Stimulated activated naive CD4-positive, alpha-beta T cell (primary cell): ENCODE results near the gene VSTM1.
"Not testable (repeated sequence)": the region's sequence is repeated elsewhere in the genome, so short reads cannot be mapped to it uniquely, and the experiment has no call there.

ENCODE experiments used
- DNase-seq, 6 experiments: peaks; one replicate each; lab custom pipeline; 2025; lab: John Stamatoyannopoulos, UW

Gene VSTM1

GRCh38 chr19:54063350-54064116 lies at the start of gene VSTM1:
Gene VSTM1, minus strand, starts transcription at chr19:54063897. Its CDS starts 120 bp downstream, at chr19:54063777.
- no peak for DNase-seq

DNA sequence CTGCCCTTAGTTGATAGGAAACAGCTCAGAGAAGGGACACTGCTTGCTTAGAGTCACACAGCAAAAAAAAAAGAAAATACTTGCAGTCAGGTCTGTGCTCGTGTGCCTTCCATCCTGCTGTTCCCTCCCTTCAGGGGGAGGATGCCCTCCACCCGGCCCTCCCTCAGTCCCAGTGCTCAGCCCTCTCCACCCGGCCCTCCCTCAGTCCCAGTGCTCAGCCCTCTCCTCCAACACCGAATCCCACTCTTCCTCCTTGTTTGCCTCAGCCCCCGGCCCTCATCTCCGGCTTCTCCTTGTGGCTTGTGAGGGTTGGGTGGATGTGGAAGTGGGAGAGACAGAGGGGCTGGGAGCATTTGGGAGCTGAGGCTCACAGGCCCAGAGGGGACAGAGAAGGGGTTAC lies 46.0 kb upstream of the VSTM1 start:
- no peak for DNase-seq

GRCh38 chr19:54108496-54108895 lies 44.8 kb upstream of the VSTM1 start:
- DNase-seq = no peak

DNA sequence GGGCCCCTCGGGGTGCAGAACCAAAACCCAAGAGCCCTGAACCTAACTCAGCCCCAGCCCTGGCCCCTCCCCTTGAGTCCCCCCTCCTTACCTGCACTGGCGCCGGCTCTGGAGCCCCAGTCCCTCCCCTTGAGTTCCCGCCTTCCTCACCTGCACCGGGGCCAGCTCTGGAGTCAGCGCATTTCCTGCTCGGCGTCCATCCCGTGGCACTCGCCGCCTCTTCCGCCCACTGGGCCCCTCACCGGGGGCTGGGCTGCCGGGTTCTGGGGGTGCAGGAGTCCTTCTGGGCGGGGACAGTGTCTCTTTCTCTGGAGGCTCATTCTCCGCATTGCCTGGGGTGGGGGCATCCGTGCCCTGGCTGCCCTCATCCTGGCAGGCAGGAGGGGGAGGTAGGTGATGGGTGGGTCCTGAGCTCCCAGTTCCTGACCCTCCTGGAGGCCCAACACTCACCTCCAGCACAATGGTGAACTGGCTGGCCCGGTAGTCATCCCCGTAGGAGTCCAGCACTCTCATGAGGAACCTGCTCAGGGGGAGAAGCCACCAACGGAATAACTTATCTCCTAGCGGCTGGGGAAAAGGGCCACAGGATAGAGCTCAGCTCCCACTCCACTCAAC lies 44.3 kb upstream of the VSTM1 start:
- DNase-seq = no peak

- DNase-seq = no peak
Measured at GRCh38 chr19:54106716-54107115, 43.0 kb upstream of the VSTM1 start.

DNA sequence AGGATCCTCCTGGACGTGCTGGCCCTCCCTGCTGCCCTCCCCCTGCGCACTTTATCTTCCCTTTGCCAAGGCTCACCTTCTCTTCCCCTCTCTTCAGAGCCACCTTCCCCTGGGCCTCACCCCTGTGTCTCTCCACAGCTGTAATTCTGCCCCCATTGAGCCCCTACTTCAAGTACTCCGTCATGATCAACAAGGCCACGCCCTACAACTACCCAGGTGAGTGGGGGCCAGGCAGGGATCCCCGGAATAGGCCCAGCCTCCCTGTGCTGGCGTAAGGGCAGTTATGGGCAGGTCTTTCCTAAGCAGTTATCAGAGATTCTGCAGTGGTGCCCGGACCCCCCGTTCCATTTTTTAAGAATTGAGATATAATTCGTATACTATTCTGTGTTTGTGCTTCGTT lies 42.1 kb upstream of the VSTM1 start:
- DNase-seq = no peak

- DNase-seq = no peak
Measured at GRCh38 chr19:54104998-54105715, 41.5 kb upstream of the VSTM1 start.

GRCh38 chr19:54102421-54103169 lies 38.9 kb upstream of the VSTM1 start, which contains the start of gene NDUFA3:
Gene NDUFA3, plus strand, starts transcription at chr19:54102855. Its CDS starts 24 bp downstream, at chr19:54102879.
- DNase-seq = peak; percentile 92 to 98 (median 98)

- DNase-seq = no peak
Measured at GRCh38 chr19:54100561-54100960, 36.9 kb upstream of the VSTM1 start, which contains the start of gene OSCAR. Gene OSCAR, minus strand, starts transcription at chr19:54100803. Its CDS starts 11 bp downstream, at chr19:54100792.

DNA sequence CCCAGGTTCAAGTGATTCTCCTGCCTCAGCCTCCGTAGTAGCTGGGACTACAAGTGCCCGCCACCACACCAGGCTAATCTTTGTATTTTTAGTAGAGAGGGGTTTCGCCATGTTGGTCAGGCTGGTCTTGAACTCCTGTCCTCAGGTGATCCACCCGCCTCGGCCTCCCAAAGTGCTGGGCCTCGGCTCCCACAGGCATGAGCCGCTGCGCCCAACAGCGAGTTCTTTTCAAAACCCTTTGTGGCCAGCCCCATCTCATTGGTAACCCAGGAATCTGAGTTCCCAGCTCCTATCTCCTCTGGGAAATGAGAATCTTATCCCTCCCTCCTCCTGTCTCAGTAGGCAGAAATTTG lies 36.2 kb upstream of the VSTM1 start:
- DNase-seq = not testable (repeated sequence)

GRCh38 chr19:54099190-54099902 lies 35.6 kb upstream of the VSTM1 start:
- DNase-seq = no peak

DNA sequence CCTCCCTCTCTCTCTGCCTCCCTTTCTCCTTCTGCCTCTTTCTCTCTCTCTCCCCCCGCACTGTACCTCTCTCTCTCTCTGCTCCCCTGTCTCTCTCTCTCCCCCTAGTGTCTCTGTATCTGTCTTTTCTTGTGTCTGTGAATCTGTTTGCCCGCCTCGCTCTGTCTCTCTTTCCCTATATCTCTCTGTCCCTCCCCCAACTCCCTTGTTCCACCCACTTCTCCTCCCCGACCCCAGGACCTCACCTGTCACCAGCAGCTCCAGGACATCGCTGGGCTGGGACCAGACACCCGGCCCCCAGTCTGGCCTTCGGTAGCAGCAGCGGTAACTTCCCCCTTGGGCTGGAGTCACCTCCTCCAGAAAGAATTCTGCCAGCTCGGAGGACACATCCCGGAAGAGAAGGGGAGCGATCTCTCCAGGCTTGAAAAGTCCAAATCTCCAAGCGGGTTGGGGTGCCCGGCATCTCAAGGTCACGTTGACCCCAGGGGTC lies 33.0 kb upstream of the VSTM1 start:
- DNase-seq = peak in 3 of 6 experiments; percentile 2 to 45 (median 30)

GRCh38 chr19:54095859-54096616 lies 32.3 kb upstream of the VSTM1 start:
- peak in 5 of 6 experiments; percentile 22 to 71 (median 33) for DNase-seq

DNA sequence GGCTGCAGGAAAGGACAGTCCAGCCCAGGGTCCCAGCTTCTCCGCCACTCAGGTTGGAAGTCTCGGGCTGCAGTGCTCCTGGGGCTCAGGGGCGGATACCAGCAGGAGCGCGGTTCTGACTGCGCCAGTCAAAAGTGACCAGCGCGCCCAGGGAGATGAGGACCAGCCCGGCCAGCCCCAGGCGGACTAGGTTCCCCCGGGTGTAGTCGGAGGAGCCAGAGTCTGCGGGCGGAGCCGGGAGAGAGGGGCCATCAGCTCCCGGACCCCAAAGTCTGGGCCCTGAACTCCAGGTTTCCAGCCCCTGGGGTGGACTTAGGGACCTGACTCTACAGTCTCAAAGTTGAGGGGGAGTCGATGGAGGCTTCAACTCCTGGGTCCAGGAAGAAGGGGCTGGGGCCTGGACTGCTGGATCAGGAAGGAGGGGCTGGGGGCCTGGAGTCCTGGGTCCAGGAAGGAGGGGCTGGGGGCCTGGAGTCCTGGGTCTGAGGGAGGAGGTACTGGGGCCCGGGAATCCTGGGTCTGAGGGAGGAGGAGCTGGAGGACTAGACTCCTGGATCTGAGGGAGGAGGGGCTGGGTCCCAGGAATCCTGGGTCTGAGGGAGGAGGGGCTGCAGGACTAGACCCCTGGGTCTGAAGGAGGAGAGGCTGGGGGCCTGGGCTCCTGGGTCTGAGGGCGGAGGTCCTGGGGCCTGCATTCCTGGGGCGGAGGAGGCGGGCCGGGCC lies 31.6 kb upstream of the VSTM1 start:
- no peak for DNase-seq

DNA sequence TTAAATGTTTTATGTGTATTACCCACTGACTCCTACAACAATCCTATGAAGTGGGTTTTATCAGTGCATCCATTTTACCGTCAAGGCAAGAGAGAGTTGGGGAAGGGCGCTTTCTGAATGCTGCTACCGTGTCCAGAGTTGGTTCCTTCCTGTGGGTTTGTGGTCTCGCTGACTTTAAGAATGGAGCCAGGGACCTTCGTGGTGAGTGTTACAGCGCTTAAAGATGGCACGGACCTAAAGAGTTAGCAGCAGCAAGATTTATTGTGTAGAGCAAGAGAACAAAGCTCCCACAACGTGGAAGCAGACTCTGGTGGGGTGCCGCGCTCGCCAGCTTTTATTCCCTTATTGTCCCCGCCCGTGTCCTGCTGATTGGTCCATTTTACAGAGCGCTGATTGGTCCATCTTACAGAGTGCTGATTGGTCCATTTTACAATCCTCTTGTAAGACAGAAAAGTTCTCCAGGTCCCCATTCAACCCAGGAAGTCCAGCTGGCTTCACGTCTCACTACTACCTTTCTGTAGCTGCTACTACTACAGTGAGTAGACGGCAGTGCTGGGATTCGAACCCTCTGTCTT lies 30.8 kb upstream of the VSTM1 start:
- DNase-seq = no peak

GRCh38 chr19:54084410-54084809 lies 20.7 kb upstream of the VSTM1 start:
- DNase-seq = no peak

GRCh38 chr19:54081032-54081431 lies 17.3 kb upstream of the VSTM1 start, which contains the start of gene TARM1:
Gene TARM1, minus strand, starts transcription at chr19:54081365. Its CDS starts 25 bp downstream, at chr19:54081340.
- DNase-seq = no peak

- no peak for DNase-seq
Measured at GRCh38 chr19:54077334-54077733, 13.6 kb upstream of the VSTM1 start.

- DNase-seq = no peak
Measured at GRCh38 chr19:54074851-54075250, 11.2 kb upstream of the VSTM1 start.
